NOMO-1 (cell line): ENCODE measurements around the gene CASP14.
"Not testable (repeated sequence)": the region's sequence is repeated elsewhere in the genome, so short reads cannot be mapped to it uniquely, and the experiment has no call there.

ENCODE experiments used
- DNase-seq, 2 experiments: peaks; one replicate each; lab custom pipeline; 2025; ENCODE audit not compliant: unreplicated experiment in 2 of 2; lab: John Stamatoyannopoulos, UW

CASP14 gene

GRCh38 chr19:15070386-15070785 lies 21.1 kb downstream of the CASP14 start:
- not testable (repeated sequence) for DNase-seq

DNA sequence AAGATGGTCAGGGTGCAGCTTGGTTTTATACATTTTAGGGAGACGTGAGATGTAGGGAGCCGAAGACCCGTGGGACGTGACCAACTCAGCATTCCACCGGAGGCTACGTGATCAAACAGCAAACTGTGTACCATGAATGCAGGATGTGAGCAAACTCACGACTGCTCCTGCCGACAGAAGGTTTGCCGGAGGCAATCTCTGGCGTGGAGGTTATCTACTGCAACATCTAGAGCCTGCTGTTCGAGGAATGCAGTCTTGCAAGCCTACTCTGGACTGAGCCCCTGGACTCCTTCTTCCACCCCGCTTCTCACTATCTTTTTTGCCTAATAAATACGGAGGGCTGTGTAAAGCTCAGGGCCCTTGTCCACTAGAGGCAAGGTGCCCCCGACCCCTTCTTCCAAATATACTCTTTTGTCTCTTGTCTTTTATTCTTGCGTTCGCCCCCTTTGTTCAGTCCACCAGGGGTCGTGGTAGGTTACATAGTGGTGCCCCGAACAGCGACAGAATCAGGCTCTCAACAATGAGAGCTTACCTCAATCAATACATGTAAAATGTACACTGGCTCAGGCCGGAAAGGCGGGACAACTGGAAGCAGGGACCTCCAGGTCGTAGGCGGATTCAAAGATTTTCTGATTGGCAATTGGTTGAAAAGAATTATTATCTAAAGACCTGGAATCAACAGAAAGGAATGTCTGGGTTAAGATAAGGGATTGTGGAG lies 23.8 kb downstream of the CASP14 start:
- no peak for DNase-seq

DNA sequence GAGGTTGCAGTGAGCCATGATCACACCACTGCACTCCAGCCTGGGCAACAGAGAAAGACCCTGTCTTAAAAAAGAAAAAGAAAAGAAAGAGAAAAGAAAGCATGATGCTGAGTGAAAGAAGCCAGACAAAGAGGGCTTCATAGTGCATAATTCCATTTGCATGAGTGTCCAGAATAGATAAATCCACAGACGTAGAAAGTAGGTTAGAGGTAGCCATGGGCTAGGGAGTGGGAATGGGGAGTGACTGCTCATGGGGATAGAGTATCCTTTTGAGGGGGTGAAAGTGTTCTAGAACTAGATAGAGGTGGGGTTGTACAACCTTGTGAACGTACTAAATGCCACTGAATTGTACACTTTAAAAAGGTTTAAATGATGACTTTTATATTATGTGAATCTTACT lies 25.1 kb downstream of the CASP14 start:
- no peak for DNase-seq

DNA sequence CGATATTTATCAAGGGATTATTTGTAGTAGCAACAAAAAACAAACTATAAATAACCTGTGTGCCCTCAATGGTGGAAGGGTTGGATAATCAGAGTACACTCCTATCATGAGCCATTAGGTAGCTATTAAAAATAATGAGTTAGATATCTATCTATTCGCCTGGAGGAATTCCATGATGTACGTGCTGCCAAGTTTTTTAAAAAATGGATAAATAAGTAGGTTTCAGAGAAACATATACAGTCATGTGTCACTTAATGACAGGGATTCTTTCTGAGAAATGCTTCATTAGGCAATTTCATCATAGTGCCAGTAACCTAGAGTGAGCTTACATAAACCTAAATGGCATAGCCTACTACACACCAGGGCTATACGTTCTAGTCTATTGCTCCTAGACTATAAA lies 26.5 kb downstream of the CASP14 start:
- DNase-seq = no peak

- not testable (repeated sequence) for DNase-seq
These were observed 30.7 kb downstream of the CASP14 start for GRCh38 chr19:15080002-15080401.

DNA sequence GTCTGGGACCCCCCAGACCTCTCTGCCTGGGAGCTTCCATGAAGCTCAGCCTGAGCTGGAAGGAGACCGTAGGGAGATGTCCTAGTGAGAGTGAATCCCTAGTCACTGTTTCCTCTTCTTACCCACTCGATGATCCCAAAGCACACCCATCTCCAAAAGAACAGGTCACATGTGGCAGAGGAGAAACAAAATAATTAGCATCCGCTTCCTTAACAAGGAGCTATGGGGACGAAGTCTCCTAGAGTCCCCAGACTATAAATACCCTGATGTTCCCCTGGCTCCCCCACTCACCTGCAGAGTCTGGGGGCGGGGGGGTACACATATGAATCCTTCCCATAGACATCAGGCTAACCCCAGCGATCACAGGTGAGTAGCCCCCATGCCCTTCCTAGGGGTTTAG lies 32.6 kb downstream of the CASP14 start, which contains the start of gene OR1I1:
Gene OR1I1 (plus strand): TSS at position 301 of the 400 bp plus-strand sequence. CDS start 4,855 bp downstream, outside the sequence.
- DNase-seq = no peak

DNA sequence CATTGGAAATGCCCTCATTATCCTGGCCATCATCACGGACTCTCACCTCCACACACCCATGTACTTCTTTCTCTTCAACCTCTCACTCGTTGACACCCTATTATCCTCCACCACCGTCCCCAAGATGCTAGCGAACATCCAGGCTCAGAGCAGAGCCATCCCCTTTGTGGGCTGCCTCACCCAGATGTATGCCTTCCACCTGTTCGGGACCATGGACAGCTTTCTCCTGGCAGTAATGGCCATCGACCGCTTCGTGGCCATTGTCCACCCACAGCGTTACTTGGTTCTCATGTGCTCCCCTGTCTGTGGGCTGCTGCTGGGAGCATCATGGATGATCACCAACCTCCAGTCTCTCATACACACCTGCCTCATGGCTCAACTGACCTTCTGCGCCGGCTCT lies 37.9 kb downstream of the CASP14 start:
- no peak for DNase-seq

DNA sequence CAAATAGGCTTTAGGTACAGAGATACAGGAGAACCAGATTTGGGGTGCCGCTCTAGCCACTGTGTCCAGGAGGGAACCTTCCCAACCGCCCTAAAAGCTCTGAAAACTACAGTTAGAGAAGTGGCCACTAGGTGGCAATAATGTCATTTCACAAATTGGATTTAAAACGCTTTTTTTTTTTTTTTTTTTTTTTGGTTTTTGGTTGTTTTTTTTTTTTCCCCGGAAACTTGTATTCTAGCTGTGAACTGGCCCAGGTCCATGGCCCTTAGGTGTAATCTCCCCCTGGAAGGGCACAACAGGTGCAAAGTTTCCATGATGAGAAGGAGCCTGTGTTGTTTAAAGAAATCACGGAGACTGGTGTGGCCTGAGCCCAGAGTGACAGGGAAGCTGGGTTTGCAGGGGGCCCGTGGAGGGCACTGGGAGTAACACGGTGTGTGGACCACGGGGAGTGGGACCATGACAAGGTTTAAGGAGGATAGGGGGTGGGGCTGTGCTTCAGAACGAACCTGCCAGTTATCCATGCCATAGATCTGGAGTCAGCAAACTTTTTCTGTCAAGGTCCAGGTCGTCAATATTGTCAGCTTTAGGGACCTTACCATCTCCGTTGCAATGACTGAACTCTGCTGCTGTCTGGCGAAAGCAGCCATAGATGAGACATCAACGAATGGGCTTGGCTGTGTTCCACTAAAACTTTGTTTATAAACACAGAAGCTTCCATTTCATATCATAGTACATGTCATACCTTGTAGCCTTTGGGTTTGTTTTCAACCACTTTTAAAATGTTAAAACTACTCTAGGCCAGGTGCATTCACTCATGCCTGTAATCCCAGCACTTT lies 42.9 kb downstream of the CASP14 start:
- peak; percentile 55 to 60 for DNase-seq

DNA sequence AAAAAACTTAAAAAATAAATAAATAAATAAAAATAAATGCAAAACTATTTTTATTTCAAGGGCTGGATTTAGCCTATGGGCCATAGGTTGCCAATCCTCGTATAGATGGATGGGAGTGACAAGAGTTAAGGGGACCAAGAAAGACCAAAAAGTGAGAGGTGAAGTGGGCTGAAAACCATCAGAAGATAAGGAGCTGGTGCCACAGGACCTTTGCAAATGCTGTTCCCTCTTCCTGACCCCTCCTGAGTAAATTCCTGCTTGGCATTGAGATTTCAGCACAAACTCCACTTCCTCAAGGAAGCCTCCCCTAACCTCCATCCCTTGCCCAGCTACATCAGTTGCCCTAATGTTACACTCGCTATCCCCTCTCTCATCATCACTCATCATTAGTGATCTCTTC lies 43.7 kb downstream of the CASP14 start:
- DNase-seq = no peak

DNA sequence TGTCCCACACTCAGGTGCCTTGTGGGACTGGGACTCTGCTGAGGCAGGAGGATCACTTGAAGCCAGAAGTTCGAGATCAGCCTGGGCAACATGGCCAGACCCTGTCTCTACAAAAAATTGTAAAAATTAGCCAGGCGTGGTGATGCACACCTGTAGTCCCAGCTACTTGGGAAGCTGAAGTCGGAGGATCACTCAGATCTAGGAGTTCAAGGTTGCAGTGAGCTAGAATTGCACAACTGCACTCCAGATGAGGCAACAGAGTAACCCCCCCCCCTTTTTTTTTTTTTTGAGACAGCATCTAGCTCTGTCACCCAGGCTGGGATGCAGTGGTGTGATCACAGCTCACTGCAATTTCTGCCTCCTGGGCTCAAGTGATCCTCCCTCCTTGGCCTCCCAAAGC lies 46.9 kb downstream of the CASP14 start:
- no peak for DNase-seq

GRCh38 chr19:15097980-15098379 lies 48.7 kb downstream of the CASP14 start:
- DNase-seq = not testable (repeated sequence)

GRCh38 chr19:15098460-15098859 lies 49.2 kb downstream of the CASP14 start:
- no peak for DNase-seq

DNA sequence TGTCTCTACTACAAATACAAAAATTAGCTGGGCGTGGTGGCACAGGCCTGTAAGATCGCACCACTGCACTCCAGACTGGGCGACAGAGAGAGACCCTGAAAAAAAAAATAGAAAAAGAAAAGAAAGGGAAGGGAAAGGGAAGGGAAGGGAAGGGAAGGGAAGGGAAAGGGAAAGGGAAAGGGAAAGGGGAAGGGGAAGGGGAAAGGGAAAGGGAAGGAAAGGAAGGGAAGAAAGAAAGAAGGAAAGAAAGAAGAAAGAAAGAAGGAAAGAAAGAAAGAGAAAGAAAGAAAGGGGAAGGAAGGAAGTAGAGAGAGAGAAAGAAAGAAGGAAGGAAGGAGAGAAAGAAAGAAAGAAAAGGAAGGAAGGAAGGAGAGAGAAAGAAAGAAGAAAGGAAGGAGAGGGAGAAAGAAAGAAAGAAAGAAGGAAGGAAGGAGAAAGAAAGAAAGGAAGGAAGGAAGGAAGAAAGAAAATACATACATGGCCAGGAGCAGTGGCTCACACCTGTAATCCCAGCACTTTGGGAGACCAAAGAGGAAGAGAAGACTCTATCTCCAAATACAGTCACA lies 49.8 kb downstream of the CASP14 start:
- no peak for DNase-seq

GRCh38 chr19:15101479-15102082 lies 52.3 kb downstream of the CASP14 start:
- peak in 1 of 2 experiments; percentile 13 for DNase-seq

DNA sequence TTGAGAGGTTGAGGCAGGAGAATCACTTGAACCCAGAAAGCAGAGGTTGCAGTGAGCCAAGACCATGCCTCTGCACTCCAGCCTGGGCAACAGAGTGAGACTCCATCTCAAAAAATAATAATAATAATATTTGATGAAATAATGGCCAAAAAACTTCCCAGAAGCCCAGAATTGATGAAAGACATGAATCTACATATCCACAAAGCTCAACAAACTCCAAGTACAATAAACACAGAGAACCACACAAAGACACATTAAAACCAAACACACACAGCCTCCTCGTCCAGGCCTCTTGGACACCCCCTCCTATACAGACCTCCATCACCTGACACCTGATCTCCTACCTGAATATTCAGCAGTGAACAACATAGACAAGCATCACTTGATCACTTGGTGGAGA lies 54.7 kb downstream of the CASP14 start:
- no peak for DNase-seq

GRCh38 chr19:15104411-15104810 lies 55.1 kb downstream of the CASP14 start:
- DNase-seq = no peak

DNA sequence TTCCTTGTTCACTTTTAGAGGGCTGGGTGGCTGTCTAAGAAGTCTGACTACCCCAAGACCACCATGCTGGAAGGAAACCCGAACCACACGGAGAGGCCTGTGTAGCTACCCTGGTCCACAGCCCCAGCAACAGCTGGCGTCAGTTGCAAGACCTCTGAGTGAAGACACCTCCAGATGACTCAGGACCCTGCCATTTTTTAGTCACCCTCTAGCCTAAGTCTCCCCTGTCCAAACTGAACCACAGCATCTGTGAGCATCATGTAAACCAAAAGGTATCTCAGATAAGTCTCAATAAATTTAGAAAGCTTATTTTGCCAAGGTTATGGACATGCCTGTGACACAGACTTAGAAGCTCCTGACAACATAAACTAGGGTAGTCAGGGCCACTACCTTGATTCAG lies 55.8 kb downstream of the CASP14 start:
- no peak for DNase-seq

DNA sequence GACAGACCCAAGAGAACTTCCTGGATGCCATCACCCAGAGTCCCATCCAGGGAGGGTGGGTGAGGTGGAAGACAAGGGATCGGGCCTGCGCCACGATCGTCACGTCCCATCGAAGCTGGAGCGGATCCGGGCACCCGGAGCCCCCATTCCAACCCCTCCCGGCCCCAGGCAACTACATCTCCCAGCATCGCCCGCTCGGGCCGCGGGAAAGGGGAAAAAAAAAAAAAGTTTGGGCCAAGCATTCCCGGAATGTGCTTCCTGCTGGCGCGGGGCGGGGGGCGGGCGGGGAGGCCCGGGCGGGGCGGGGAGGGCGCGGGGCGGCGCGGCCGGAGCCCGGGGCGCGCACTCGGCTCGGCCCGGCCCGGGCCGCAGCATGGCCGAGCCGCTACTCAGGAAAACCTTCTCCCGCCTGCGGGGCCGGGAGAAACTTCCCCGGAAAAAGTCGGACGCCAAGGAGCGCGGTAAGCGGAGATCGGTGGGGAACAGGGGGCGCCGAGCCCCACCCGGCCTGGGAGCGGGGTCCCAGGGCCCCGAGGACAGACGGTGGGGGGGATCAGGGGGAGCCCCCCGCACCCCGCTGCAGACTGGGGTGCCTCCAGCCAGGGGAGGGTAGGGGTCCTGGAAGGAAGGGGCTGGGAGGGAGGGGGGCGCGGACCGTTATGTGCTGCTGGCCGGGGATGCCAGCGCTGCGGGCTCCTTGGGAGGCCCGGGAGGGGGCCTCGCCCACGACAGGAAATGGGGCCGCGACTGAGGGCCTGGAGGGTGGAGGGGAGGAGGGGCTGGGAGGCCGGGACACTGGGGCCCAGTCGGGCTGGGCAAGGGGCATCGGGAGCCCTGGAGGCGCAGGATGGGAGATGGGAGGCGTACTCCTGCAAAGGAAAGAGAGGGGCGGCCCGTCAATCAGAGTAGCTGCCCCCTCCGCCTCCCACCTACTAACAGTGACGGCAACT lies 58.1 kb downstream of the CASP14 start, which contains the start of gene SYDE1:
Gene SYDE1 (plus strand): TSS at position 341 of the 950 bp plus-strand sequence. CDS start 33 bp downstream, at position 374.
- no peak for DNase-seq
